Activated T-cell treated with anti-CD3 and anti-CD28 coated beads, Interleukin-2, amount 50 U/mL, for 1 hour (primary cell): ENCODE results near the gene ZCCHC24.

Experiments
- DNase-seq: peaks from one replicate; pipeline ENCODE4 v3.0.0-alpha.2; 2020

Gene ZCCHC24

DNA sequence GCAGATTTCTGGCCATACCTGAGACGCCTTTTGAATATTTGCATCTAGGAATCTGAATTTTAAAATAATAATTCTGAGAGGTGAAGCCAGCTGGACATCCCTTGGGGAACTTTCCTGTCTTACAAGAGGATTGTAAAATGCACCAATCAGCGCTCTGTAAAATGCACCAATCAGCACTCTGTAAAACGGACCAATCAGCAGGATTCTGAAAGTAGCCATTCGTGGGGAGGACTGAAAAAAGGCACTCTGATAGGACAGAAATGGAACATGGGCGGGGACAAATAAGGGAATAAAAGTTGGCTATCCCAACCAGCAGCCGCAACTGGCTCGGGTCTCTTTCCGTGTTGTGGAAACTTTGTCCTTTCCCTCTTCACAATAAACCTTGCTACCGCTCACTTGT is 88.2 kb downstream of the ZCCHC24 start:
- no peak for DNase-seq

DNA sequence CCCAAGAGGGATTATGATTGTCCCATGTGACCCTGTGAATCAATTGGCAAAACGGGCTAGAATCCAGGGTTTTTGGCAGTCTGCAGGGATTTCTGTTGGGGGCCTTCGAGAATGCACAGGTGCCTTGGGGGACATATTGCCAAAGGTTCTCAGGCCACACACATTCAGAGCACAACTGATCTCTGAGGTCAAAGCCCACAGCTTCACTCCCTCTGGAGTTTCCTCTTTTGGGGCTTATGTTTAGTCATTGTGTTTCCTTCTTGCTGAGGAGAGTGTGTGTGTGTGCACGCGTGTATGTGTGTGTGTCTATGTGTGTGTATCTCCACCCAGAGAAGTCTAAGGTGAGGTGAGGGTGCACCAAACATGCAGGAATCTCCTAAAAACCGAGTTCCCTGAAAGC is 89.3 kb downstream of the ZCCHC24 start:
- no peak for DNase-seq

DNA sequence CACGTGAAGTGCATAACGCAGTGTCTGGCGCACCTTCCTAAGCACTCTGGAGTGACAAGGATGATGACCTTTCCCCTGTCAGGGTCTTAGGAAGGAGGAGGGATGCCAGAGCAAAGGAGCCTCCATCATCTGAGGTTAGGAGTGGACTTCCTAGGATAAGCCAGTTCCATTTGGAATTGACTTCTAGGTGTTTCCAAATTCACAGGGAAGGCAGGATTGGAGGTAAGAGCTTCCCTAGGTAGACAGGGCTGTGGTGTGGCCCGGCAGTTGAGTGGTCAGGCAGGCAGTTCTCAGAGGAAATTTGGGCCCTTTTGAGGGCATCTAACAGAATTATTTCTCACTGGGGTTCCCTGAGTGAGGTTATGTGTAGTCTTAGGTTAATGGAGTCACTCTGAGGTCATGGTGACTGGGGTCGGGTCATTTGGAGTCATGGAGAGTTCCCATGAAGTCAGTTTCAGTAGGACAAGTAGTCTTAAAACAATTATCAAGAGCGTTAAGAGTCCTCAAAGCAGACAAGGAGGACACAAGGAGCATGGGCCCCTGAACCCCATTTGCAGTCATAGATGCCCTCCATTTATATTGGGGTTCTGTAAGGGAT is 89.9 kb downstream of the ZCCHC24 start:
- no peak for DNase-seq

DNA sequence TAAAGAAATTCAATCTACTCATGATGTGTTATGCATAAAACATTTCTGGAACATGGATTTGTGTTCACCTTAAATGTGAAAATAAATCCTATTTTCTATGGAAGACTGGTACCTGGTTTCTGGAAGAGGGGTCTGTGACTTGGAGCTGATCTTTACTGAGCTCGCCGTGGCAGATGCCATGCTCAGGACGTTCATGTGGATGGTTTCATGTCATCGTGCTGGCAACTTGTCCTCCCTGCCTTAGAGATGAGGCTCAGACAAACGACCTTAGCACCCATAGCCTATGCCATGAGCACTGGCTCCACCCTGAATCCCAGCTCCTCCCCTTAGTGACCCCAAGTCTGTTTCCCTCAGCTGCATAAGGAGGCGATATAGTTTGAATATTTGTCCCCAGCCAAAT is 90.8 kb downstream of the ZCCHC24 start:
- no peak for DNase-seq

DNA sequence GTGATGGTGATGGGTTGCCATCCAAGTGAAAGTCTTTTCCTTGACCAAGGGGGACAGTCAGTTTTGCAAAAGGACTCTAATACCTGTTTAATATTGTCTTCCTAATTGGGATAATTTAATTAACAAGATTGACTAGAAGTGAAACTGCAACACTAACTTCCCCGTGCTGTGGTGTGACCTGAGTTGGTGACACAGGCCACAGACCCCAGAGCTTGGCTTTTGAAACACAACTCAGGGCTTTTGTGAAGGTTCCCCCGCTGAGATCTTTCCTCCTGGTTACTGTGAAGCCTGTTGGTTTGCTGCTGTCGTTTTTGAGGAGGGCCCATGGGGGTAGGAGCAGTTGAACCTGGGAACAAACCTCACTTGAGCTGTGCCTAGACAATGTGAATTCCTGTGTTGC is 91.3 kb downstream of the ZCCHC24 start:
- no peak for DNase-seq

DNA sequence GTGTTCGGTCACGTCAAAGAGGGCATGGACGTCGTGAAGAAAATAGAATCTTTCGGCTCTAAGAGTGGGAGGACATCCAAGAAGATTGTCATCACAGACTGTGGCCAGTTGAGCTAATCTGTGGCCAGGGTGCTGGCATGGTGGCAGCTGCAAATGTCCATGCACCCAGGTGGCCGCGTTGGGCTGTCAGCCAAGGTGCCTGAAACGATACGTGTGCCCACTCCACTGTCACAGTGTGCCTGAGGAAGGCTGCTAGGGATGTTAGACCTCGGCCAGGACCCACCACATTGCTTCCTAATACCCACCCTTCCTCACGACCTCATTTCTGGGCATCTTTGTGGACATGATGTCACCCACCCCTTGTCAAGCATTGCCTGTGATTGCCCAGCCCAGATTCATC is 91.7 kb downstream of the ZCCHC24 start:
- no peak for DNase-seq

DNA sequence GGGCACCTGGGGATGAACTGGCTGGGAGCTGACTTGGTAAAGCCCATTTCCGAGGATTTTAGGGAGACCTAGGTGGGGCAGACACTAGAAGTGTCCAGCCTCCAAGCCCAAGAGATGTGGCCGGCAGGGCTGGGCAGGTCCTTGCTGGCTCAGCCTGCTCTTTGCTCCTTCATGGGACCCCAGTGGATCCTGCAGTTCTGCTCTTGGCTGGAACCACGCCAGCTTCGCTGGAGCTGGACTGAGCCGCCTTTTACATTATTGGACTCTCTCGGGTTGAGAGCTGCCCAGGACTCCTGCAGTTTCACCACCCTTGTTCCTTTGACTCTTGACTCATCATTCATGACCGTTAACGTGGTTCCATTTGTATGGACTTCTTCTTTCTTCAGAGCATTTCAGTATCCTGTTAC is 92.4 kb downstream of the ZCCHC24 start:
- no peak for DNase-seq

DNA sequence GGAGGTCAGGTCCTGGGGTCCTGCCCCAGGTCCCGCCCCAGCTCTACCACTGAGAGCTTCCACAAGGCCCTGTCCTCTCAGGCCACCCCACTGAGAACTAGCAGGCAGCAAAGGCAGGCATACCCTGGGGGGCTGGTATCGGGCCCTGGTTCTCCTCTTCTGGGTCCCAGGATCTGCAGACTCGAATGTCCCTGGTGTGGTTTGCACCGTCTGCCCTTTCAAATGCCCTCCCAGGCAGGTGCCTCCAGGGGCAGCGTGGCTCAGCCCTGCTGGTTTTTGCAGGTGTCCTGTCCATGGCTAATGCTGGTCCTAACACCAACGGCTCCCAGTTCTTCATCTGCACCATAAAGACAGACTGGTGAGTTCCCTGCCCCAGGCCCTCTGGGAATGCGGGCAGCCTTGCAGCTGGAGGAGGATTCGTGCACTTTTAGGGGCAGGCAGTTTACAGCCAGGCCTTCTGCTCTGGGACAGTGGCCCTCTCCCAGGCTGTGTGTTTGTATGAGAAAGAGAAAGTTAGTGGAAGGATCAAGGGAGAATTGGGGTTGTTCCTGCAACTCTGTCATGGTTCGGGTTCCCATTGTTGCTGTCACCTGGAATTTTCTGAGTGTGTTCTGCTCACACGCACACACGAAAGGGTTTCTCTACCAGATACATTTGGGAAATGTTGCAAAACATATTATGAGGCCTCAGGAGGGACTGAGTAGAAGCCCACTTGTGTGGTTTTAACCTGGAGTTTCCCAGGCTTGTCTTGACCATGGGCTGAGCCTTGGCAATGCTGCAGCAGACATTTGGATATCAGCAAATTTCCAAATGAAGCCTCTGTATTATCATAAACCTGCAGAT is 93.2 kb downstream of the ZCCHC24 start:
- DNase-seq, result no peak

DNA sequence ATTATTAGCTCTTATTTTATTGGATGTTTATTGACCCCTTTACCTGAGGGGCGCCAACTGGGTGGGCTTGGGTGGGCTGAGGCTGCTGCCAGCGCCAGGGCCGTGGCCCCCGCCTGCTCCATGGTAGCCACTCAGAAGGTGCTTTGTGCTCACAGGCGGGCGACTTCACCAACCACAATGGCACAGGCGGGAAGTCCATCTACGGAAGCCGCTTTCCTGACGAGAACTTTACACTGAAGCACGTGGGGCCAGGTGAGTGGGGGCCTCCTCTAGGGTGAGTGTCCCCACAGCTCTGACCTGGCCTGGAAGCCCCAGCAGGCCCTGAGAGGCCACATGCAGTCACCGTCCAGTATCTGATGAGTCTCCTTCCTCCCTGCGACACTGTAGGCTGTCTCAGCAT is 94.1 kb downstream of the ZCCHC24 start:
- no peak for DNase-seq

DNA sequence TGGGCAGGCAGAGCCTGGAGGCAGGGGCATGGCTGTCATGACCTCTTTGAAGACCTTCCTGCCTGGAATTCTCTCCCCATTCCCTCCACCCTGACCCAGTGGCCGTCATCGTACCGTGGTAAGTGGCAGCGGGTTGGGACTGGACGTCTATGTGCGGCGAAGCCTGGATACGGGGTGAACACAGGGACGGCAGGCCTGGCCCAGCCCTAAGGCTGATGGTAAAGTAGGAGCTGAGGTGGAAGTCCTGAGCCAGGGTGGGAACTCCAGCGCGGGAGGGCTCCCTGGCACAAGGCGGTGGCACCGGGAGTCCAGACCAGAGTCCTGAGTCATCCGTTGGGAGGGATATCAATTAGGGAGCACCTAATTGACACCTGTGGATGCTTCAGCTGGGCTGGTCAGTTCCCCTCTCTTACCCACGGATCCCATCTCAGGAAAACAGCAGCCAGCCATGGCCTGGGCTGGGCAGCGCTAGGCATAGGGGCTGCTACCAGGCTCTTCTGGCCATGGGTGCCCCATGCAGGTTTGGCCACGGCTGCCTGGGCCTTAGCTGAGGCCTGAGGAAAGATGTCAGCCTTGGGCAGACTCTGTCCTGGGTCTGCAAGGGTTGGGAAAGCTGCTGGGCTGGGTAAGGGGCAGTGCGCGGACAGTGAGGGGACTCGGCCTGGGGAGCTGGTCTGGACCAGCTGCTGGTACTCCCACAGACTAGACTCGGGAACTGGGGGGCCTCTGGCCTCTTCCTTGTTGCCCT is 94.8 kb downstream of the ZCCHC24 start:
- no peak for DNase-seq

DNA sequence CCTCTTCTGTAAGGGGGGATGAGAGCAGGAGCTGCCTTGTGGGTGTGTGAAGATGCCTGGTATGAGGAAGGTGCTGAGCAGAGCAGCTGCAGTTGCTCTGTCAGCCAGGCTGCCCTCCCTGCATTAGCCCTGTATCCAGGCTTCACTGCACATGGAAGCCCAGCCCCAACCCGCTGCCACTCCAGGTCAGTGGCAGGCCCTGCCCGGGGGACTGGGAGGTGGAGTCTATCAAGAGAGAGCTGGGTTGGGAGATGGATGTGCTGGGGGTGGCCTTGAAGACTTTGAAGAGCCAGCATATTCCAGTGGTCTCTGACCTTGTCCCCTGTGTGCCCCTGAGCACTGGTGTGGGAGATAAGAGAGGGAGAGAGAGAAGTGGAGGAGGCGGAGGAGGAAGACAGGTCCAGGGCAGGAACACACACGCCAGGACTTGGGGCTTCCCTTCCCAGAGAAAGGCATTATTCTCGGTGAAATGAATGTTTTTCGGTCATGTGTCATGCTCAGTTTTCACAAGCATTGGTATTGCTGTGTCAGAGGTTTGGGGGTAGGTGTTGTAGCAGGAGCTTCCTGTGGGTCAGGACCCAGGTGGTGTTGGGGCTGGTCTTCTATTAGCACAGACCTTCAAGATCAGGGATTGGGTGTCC is 95.5 kb downstream of the ZCCHC24 start:
- DNase-seq, result no peak

DNA sequence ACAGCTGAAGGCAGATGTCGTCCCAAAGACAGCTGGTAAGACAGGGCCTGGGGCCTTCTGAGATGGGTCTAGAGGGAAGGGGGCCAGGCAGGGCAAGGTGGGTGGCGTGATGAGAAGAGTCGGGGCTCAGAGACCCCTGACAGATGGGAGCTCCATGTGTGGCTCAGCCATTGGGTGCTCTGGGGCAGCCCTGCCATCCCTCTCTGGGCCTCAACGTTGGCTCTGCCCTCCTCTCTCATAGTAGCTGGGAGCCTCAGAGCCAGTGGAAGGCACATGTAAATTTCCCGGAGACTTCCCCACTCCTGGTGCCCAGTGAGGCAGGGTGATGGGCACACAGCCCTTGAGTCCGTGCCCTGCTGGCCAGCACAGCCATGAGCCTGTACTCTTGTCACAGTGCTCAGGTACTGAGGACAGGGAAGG is 96.3 kb downstream of the ZCCHC24 start:
- no peak for DNase-seq

DNA sequence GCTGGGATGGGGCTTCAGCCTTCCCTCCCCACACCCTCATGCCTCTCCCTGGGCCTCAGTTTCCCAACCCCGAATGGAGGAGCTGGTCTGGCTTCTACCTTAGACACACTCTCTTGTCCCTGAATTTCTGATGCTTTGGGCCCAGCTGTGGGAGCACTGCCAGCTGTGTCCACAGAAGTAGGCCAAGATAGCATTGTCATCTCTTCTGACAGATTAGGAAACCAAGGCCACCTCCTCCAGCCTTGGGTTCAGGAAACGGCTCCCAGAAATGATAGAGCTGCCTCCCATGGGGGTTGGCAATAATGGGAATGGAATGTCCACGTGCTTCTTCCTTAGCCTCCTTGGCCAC is 96.8 kb downstream of the ZCCHC24 start:
- no peak for DNase-seq

DNA sequence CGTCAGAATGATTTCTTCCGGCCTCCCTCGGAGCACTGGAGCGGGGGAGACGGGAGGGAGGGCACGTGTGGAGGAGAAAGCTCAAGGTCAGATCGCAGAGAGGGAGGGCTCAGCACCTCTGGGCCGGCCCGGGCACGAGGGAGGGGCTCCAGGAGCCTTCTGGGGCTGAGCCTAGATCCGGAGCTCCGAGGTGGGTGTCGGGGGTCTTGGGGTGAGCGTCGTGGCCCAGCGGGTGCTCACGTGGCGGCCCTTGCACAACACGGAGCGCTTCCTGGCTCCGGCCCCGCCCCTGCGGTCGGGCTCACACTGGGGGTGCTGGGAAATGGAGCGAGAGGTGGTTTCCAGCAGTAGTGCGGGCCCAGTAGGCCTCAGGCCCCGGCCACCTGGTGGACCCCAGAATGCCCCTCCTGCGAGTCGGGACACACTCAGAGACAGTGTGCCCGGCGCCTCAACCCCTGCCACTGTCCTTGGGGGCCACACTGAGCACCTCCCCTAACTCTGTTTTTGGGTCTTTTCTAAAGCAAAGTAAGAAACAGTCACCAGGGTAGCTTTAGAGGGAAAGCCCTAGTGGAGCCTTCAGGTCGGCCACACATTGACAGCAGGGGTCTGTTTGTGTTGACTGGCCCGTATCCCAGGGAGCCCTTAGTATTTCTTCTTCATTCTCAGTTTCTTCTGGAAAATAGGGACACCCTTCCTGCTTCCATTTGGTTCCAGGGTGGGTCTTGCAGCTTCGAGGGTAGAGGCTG is 97.4 kb downstream of the ZCCHC24 start:
- DNase-seq, result peak; percentile 67

DNA sequence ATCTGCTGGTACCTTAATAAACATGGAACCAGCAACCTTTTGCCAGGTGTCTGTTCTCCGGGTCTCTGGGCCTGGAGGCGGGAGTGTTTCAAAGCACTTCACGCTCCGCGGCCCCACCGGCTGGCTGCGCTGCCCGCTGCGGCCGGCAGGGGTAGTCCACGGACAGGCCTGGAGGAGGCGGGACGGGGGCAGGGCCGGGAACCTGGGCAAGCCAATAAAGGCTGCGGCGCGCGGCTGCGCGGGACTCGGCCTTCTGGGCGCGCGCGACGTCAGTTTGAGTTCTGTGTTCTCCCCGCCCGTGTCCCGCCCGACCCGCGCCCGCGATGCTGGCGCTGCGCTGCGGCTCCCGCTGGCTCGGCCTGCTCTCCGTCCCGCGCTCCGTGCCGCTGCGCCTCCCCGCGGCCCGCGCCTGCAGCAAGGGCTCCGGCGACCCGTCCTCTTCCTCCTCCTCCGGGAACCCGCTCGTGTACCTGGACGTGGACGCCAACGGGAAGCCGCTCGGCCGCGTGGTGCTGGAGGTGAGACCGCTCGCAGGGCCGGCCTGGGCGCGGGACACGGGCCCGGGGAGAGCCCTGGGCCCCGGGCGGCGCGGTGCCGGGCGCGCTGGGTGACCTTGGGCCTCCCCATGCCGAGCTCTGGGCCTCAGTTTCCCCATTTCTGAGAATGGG is 98.1 kb downstream of the ZCCHC24 start, which contains the start of gene PPIF:
TSS of gene PPIF (plus strand) at position 244 of the 668 bp plus-strand sequence. CDS start at position 324, 80 bp downstream.
- DNase-seq, result peak; percentile 98

DNA sequence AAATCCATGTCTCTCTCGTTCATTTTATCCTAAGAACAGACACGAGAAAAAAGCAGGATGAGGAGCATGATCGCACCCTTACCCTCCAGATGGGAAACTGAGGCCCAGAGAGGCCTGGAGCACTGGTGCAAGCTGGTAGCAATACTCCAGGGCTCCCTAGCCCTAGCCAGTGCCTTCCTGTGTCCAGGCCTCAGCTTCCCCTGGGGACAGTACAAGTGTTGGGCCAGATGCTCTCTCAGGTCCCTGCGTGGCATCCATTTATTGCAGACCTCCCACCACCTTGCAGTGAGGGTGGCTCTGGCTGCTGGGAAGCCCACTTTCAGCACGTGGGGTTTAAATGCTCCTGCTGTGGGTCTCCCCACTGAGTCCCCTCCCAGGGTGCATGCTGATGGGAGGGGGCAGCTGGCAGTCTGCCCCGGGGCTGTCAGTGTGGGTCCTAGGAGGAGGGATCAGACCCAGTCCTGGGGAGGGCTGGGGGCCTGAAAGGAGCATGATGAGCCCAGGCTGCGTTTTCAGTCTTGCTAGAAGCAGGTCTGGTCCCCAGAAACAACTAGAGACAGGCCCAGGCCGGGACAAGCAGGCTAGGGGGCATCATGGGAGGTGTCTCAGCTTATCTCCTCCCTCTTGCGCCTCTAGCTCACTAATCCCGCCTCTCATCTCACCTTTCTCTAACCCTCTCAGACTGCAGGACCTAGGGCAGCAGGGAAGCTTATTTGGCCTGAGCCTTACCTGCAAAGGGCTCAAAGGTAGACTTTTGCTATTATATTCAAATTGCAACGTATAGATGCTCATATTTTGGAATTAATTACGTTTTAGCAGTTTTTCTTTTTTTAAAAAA is 98.8 kb downstream of the ZCCHC24 start:
- no peak for DNase-seq

DNA sequence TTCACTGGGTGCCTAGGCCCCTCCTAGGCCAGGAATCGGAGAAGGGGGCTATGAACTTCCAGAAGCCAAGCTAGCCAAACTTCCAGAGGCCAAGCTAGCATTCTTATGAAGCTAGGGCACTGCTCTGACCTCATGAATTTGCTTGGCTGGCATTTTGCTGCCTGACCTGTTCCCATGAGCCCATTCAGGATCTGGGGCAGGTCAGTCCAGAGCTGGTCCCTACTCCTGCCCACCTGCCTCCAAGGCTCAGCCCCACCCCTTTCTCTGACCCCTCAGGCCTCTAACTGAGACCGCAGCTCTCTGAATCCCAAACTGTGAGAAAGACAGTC is 99.4 kb downstream of the ZCCHC24 start:
- DNase-seq, result no peak

DNA sequence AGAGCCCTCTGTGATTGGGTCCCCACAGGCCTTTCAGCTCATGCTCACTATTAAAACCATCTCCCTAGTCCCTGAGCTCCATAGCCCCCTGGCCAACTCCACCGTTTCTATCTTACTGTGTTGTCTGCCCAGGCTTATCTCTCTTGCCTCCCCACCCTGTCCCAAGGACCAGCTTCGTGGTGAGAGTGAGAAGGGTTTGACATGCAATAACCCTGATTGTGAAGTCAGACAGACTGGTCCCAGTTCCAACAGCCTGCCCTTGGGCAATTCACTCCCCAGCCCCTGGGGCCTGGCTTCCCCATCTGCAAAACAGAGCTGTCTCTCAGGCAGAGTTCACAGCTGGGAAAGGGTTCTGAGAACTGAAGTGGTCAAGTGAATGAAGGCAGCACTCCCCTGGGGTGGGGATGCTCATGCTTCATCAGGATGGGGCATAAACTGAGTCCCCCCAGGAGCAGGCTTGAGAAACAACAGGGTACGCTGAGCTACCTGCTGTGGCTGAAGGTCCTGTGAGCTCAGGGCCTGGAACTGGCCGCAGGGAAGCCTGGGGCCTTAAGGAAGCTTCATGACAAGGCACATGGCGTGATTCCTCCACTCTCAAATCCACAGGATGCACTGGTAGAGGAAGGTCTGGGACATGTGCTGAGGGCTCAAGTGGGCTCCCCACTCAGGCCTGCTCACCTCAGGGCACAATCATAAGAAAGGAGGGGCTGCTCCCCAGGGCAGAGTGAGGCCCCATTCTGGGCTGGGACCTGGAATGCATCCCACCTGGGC is 100.0 kb downstream of the ZCCHC24 start:
- no peak for DNase-seq

DNA sequence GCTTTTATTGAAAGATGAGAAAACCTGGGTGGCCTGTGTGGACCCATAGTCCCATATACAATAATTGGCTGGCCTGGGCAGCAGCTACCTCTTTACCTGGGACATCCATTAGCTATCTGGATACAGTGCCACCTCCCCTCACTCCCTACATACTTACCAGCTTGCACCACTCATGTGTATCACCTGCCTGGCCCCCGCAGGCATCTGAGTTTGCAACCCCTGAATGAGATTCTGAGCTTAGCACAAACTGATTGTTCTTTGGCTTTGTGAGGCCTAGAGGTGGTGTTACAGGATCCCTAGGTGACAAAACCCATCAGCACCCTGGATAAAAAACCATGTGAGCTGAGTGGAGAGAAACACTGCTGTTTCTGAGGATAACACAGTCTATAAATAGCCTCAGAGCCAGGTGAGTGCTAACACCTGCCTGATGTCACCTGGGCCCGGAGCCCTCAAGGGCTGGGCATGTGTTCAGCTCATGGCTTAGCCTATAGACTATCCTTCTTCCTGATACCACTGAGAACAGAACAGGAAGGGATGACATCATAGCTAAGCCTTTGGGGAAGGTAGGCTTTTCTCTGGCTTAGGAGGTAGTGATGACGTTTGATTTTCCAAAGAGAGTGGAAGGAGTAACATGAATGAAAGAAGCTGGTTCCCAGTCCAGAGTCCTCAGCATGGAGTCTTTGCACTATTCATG is 100.8 kb downstream of the ZCCHC24 start:
- no peak for DNase-seq
